ENCODE results near the gene FNDC11. TPM values are rescaled to one million over a fixed set of nuclear protein-coding genes. Genes with fewer than 3 reads are reported as not detected.

The FNDC11 gene
- total RNA-seq, 1 experiment from 2014 or later, result 2.5 TPM

- Histone ChIP-seq H3K9me3 (ENCODE audit: control insufficient read depth, low read depth, low read length) (no peaks in the 10 kb centered on the region), H3K27ac (ENCODE audit: insufficient read length, low read depth, low read length) (no peak overlapping the region), H2AFZ (ENCODE audit: low read length) (no peak overlapping the region), H3K14ac (ENCODE audit: insufficient read depth, low read length) (no peak overlapping the region), H3K27me3 (ENCODE audit: insufficient read depth, low read length) (no peaks in the 10 kb centered on the region), H3K18ac (ENCODE audit: insufficient read length, low read depth, low read length) (no peak overlapping the region), H2BK120ac (ENCODE audit: low read depth, low read length, poor library complexity, severe bottlenecking) (no peak overlapping the region), H3K9ac (ENCODE audit: extremely low read depth, insufficient read length, low read length) (no peak overlapping the region), H3K23ac (ENCODE audit: insufficient read length, low read depth, low read length) (no peak overlapping the region), H3K79me2 (ENCODE audit: insufficient read depth, low read length) (no peaks in the 10 kb centered on the region), H2BK15ac (ENCODE audit: low read depth, low read length) (no peak overlapping the region), H4K5ac (ENCODE audit: insufficient read length, low read depth, low read length) (no peak overlapping the region), H3K56ac (ENCODE audit: insufficient read length, low read depth, low read length) (no peak overlapping the region), H4K20me1 (ENCODE audit: control insufficient read depth, insufficient read depth, insufficient read length) (no peaks in the 10 kb centered on the region), H3K4me2 (ENCODE audit: insufficient read depth, insufficient read length, low read length) (peak overlapping the region; percentile 72), H4K8ac (replicated peaks; ENCODE audit: insufficient read length, low read depth, low read length) (no peak overlapping the region), H3K4me1 (ENCODE audit: insufficient read depth, low read length) (no peaks in the 10 kb centered on the region), H3K4ac (ENCODE audit: low read depth, low read length) (no peak overlapping the region), H4K91ac (ENCODE audit: insufficient read length, low read depth, low read length) (no peak overlapping the region), H2BK5ac (ENCODE audit: insufficient read length, low read length) (no peak overlapping the region), H3T11ph (ENCODE audit: low read length) (no peak overlapping the region), H3K23me2 (ENCODE audit: insufficient read length, low read depth, low read length, poor library complexity, severe bottlenecking) (peaks cover 4% of the 10 kb centered on the region), H2BK12ac (ENCODE audit: insufficient read length, low read depth, low read length) (no peak overlapping the region), H3K79me1 (ENCODE audit: insufficient read depth, low read depth, low read length, poor library complexity, severe bottlenecking) (no peaks in the 10 kb centered on the region), H2AK5ac (ENCODE audit: insufficient read length, low read length) (no peak overlapping the region), H2BK20ac (ENCODE audit: low read depth, low read length, poor library complexity, severe bottlenecking) (no peak overlapping the region)
- H3K9me3 Mint-ChIP-seq, result no peaks in the 10 kb centered on the region
- no peaks in the 10 kb centered on the region; the same call in 1 of the 2 replicates for H3K27me3 Mint-ChIP-seq (ENCODE audit: low read depth)
- peak overlapping the region; percentile 73 to 87 for H3K4me3 Mint-ChIP-seq
- no peaks in the 10 kb centered on the region for H3K36me3 Mint-ChIP-seq (ENCODE audit: insufficient read depth in 1 of 3, low read depth in 3 of 3)
- peak; percentile 55 for DNase-seq
- H3K4me1 Mint-ChIP-seq, result peaks cover 4 to 10% of the 10 kb centered on the region in 2 experiments; a peak in 3 of 4 replicates
- H3K27ac Mint-ChIP-seq, result no peak overlapping the region
- peak; percentile 44 for TF ChIP-seq CTCF (conservative IDR thresholded peaks at IDR 0.05)
- WGBS (ENCODE audit: extremely low coverage, insufficient read length, low lambda C conversion rate), result no CpG with 5 or more reads among the region's 34 CpGs
Measured at GRCh38 chr20:63572788-63573646, 19.1 kb downstream of the FNDC11 start.
